GM18520 (cell line): ENCODE data around the gene SERPINA7.
"Not testable (repeated sequence)": the region's sequence is repeated elsewhere in the genome, so short reads cannot be mapped to it uniquely, and the experiment has no call there.

Source experiments
- ATAC-seq: cut with Tn5 transposase; IDR thresholded peaks from one replicate; pipeline ENCODE4 v1.9.1; 2021; ENCODE audit not compliant: unreplicated experiment

Gene SERPINA7, protein sequence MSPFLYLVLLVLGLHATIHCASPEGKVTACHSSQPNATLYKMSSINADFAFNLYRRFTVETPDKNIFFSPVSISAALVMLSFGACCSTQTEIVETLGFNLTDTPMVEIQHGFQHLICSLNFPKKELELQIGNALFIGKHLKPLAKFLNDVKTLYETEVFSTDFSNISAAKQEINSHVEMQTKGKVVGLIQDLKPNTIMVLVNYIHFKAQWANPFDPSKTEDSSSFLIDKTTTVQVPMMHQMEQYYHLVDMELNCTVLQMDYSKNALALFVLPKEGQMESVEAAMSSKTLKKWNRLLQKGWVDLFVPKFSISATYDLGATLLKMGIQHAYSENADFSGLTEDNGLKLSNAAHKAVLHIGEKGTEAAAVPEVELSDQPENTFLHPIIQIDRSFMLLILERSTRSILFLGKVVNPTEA

DNA sequence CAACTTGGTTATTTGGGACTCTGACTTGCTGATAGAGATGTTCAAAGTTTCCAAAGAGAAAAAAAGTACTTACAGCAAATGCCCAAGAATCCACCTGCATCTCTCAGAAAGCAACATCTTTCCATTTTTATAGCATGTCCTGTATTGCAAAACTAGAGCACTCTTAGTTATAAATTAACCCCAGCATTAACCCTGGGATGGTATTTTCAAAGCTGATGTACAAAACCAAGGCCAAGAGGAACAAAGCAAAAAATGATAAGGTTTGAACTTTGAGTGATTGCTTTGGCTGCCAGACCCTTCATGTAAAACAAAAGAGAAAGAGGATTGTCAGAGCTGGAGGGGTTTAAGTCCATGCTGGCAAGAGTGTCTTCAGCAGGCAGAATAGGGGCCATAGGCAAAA lies at the start of gene SERPINA7:
SERPINA7 (minus strand) TSS at position 103 of the 400 bp plus-strand sequence. CDS start 1,669 bp downstream, outside the sequence.
- ATAC-seq = no peak

DNA sequence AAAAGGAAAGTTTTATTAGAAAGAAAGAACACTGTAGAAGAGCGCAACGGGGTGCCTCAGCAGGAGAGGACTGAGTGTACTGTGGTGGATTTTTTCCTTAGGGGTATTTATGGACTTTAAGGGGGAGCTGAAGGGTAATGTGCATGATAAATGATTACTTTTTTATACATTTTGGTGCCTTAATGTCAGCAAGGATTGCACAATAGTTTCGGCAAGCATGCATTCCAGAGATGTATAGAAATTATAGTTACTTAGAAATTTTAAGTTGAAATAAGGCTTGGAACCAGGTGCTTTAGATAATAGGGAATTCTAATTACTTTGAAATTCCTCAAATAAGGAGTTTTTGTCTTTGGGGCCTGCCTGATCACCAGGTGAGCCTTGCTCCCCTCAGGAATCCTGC lies 30.5 kb upstream of the SERPINA7 start:
- no peak for ATAC-seq

DNA sequence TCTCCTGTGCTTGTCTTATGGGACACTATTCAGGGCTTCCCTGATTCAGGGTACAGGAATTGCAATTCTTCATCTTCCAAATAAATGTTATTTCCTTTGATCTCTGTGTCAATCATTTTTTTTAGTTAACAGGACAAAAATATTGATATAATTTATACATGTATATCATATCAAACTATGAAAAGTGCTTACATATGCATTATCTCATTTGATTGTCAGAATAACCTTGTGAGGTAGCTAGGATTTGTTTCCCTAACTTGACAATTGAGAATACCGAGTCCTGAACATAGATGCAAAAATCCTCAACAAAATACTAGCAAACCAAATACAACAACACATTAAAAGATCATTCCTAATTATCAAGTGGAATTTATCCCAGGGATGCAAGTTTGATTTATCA lies 11.5 kb upstream of the SERPINA7 start:
- no peak for ATAC-seq

DNA sequence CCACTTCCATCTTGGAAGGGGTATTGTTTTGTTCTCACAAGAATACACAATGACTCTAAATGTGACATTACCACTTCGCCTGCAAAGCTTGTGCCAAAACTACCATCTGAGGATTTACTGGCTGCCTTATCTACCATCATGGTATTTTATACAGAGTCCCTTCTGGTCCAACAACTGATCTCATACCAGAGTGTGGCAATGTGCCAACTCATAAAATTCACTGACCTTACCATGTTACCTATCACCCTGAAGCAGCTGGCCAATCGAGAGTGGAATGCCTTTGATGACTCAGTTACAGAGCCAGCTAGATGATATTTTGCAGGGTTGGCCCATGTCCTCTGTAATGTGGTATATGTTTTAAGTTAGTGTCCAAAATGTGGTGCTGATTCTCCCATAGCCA lies 3.8 kb upstream of the SERPINA7 start:
- ATAC-seq = no peak

DNA sequence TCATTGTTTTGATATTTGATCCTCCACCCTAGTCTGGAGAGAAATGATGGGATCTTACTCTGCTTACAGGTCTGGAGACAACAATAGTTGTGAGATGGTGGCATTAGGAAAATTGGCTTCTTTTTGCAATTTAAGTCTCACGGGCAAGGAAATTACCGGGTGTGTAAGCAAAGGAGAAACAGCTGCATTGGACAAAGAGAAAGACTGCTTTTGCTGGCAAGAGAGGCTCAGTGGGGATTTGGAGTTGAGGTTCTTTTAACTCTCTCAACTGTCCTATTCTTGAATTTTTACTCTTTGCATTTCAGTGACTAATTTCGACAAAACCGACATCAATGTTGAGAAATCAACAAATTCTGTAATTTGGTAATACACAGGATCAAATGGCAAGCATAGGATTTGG lies 2.3 kb upstream of the SERPINA7 start:
- no peak for ATAC-seq

DNA sequence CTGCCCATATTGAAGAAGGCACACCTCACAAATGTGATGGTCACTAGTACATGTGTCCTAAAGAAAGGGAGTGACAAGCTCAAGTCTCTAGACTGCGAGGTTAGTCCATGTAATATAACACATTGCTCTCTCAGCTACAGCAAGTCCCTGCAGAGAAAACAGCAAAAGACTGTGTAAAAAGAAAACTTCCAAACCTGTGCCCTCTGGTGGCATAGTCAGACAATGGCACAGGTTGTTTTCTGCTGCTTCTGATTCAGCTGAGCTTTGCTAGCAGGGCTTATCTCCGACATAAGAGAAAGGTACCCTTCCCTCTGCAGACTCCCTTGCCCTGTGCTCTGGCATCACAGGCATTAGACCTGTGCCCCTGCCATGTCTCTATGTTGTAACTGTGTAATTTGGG lies 1.4 kb upstream of the SERPINA7 start:
- no peak for ATAC-seq

DNA sequence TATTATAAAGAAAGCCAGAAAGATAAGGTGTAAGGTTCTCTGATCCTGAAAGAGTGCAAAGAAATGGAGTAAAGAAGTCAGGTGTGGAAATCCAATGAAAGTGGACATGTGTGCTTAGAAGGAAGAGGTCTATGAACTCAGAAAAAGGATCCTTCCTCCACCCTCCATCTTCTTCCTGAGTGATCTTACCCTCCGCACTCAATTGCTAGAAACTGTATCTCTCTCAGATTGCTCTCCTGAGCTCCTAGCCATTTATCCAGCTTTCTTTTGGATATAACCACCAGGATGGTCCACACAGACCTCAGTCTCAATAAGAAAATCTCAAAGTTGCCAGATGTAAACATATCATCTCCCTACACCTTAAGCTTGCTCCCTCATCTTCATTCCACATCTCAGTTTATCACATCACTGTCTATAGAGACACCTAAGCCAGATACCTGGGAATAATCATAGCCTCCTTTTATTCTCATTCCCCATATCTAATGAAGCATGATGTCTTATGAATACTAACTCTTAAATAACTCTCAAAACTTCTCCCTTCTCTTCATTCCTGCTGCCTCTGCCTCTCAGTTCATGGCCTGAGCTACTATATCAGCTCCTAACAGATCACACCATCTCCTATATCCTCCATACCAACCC lies 573 bp downstream of the SERPINA7 start:
- no peak for ATAC-seq

DNA sequence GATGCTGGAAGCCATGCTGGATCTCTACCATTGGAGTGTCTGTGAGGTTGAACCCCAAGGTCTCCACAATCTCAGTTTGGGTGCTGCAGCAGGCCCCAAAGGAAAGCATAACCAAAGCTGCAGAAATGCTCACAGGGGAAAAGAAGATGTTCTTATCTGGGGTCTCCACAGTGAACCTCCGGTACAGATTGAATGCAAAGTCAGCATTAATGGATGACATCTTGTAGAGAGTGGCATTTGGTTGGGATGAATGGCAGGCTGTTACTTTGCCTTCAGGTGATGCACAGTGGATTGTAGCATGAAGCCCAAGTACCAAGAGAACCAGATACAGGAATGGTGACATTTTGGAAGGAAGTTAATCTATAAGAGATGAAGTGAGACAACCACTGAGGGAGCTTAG lies 1.8 kb downstream of the SERPINA7 start:
- ATAC-seq = no peak

DNA sequence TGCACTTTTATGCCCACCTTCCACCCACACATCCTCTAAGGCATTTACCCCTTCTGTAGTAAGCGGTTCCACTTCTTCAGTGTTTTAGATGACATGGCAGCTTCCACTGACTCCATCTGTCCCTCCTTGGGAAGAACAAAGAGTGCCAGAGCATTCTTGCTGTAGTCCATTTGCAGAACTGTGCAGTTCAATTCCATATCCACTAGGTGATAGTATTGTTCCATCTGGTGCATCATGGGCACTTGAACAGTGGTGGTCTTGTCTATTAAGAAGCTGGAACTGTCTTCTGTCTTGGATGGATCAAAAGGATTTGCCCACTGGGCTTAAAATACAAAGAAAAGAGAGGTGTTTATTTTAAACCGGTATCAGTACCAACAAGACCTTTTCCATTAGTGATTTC lies 3.5 kb downstream of the SERPINA7 start:
- no peak for ATAC-seq

DNA sequence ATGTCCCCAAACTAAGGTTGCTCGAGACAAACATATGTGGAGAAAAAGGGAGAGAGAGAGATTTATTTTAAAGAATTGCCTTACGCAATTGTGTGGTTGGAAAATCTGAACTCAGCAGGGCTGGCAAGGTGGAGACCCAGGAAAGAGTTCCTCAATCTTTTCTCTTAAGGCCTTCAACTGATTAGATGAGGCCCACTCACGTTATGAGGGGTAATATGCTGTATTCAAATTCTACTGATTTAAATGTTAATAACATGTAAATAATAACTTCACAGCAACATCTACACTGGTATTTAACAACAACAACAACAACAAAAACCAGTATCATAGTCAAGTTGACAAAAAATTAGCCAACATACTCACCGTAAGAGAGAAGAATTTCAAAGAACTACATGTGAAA lies 14.6 kb downstream of the SERPINA7 start:
- no peak for ATAC-seq

DNA sequence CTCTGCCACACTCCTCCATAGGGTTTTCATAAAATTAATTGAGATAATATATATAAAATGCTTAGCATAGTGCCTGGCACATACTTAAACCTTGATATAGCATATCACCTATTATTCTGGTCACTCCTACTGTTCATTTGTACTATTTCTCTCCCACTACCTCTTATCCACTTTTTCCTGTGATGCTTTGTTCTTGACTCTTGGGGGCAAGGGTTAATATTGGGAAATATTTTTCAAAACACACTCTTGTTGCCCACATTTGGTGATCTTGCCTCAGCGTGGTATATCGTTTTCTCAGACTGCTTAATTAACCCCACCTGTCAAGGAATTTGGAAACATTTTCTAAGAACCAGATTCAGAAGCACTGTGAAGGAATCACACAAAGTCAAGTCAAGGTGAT lies 16.3 kb downstream of the SERPINA7 start:
- no peak for ATAC-seq

DNA sequence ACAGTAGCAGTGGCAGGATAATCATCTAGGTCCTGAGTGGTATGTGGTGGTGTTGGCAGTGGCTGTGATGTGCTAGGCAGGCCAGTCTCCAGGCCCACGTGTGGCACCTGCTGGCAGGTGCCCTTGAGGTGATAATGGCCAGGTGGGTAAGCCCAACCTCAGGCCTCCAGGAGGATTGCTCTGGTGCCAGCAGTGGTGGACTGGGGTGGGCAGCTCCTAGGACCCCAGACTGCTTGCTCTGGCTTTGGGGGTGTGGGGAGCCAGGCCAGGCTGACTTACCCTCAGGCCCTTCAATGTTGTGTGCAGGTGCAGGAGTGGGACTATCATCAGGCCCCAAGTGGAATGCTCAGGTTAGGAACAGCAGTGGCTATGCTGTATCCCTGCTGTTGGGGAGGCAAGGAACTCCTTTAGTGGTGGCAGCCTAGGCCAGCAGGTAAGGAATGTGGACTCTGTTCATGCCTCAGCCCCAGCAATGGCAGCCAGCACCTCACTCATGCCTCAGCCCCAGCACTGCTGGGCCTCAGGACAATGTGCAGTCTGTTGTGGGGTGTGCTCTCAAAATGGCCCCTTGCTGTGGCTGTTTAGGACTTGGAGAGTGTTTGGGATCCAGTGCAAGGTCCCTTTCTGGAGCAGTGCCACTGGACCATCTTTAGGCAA lies 24.3 kb downstream of the SERPINA7 start:
- ATAC-seq = no peak

DNA sequence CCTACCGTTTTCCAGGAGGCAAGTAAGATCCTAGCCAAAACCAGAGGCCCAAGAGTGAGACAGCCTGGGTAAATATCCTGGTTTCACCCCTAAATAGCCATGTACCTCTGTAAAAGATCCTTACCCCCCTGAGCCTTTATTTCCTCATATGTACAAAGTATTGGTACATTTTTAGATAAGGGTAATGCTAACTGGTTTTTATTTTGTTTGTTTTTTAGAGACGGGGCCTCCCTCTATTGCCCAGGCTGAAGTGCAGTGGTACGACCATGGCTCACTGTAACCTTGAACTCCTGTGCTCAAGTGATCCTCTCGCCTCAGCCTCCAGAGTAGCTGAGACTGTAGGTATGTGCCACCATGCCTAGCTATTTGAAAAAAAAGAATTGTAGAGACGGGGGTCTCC lies 29.4 kb downstream of the SERPINA7 start:
- ATAC-seq = no peak

DNA sequence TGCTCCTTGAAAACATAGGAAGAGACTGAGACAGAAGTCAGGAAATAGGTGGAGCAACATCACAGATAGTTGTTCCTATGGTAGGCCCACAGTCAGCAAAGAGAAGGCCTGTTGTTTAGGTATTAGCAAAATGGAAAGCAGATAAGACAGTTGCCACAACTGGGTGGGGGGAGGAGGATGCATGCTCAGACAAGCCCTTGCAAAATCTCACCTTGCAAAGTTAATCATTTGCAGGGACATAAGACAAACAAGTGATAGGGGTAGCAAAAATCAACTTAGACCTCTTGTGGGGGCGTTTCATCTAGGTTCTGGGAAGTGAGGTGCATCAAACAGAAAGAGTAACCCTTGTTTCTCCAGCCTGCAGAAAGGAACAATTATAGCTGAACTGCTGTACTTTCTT lies 30.7 kb downstream of the SERPINA7 start:
- no peak for ATAC-seq

DNA sequence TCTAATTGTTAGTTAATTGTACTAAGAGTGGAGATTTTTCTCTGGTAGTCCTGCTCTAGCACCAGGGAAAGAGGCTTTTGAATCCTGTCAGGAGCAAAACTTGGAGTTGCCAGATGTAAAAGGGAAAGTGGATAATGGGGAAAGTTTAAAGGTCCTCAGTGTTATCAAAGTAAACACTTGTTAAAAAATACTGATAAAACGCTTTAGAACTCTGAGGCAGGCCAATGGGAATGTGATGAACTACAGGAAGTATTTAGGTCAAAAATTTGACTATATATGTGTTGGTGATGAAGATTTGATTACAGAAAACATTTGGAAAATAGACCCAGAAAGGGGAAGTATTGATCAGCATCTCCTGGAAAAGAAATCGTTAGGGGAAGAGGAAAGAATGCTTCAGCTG lies 32.8 kb downstream of the SERPINA7 start:
- ATAC-seq = no peak

DNA sequence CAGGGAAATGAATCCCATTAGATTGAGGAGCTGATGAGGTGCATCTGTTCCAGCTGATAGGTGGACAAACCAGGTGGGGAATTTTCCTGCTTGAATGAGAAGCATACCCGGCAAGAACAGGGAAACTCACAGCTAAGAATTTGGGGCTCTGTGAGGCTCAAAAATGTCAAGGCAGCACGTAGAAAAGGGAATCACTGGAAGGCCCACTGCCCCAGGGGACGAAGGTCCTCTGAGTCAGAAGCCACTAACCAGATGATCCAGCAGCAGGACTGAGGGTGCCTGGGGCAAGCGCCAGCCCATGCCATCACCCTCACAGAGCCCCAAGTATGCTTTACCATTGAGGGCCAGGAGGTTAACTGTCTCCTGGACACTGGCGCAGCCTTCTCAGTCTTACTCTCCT lies 37.9 kb downstream of the SERPINA7 start:
- not testable (repeated sequence) for ATAC-seq

DNA sequence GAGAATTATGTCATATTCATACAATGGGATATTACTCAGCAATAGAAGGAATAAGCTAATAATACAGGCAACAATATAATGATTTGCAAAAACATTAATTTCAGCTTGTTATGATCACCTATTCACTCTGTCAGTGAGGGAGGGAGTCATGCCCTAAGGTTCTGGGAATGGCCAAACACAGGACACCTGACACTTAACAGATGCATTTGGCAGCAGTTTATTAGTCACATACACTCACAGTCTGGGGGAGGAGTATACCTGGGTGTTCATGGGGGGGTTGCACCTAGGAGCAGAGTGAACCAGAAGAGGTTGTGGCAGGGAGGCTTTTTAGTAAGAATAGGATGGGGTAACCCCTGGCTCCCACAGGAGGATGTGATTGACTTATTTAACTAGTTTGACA lies 38.3 kb downstream of the SERPINA7 start:
- no peak for ATAC-seq

DNA sequence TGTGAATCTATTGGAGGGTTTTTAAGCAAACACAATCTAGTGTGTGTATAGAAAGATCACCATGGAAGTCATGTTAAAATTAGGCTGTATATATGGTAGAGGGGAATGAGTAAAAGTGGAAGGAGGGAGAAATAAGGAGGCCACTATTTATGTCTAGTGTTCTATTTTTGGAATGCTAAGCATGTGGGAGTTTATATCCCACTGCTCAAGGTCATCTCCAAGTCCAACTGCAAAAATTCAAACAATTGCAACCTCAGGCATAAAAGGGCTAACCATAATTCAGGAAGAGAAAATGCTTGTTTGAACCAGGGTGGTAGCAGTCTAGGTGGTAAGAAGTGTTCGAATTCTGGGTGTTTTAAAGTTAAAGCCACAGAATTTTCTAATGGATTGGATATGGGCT lies 39.2 kb downstream of the SERPINA7 start:
- ATAC-seq = no peak

DNA sequence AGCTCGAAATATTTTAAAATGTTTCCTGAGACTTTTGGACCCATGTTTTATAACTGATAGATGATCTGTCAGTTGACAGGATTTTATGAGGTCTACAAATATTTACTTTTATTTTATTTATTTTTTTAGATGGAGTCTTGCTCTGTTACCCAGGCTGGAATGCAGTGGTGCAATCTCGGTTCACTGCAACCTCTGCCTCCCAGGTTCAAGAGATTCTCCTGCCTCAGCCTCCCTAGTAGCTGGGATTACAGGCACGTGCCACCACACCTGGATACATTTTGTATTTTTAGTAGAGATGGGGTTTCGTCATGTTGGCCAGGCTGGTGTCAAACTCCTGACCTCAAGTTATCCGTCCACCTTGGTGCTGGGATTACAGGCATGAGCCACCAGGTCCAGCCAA lies 50.0 kb downstream of the SERPINA7 start:
- not testable (repeated sequence) for ATAC-seq
